GM06990 (cell line): ENCODE data around the gene GINS2.
A peak's percentile ranks its signal among the peaks of the same experiment; 100 is the strongest.

Source experiments
- DNase-seq: peaks from one replicate; pipeline ENCODE4 v3.0.0-alpha.2; 2011; ENCODE audit not compliant: insufficient read length; ENCODE audit errors: extremely low read depth
- H3K27me3 ChIP-seq: replicated peaks from 2 replicates; pipeline ENCODE4 v1.6.0; 2011; ENCODE audit warnings: low read length; ENCODE audit not compliant: control insufficient read depth, insufficient read depth
- H3K36me3 ChIP-seq: 2 replicates; pipeline ENCODE4 v1.5.1; 2011; ENCODE audit warnings: low read length; ENCODE audit not compliant: control insufficient read depth, insufficient read depth
- H3K4me3 ChIP-seq: replicated peaks from 2 replicates; pipeline ENCODE4 v1.5.1; 2011; ENCODE audit warnings: low read depth, mild to moderate bottlenecking, control low read depth, low read length
- CTCF ChIP-seq: IDR thresholded peaks from 2 replicates; pipeline ENCODE4 v1.5.1; 2011; ENCODE audit warnings: low read length, control low read depth, mild to moderate bottlenecking, inconsistent platforms; ENCODE audit not compliant: insufficient read depth, poor library complexity, severe bottlenecking

Gene GINS2

GRCh38 chr16:85728879-85729278 lies 40.1 kb upstream of the GINS2 start:
- Histone ChIP-seq H3K27me3 (no peaks in the 10 kb centered on the region), H3K36me3 (no peaks in the 10 kb centered on the region; the same call in 1 of the 2 replicates), H3K4me3 (no peak overlapping the region)
- no peak for DNase-seq
- peak; percentile 36 for TF ChIP-seq CTCF

GRCh38 chr16:85724936-85725335 lies 36.2 kb upstream of the GINS2 start:
- DNase-seq: no peak
- no peaks in the 10 kb centered on the region; the same call in 1 of the 2 replicates for H3K36me3 ChIP-seq
- no peak overlapping the region for H3K4me3 ChIP-seq
- H3K27me3 ChIP-seq: no peaks in the 10 kb centered on the region
- TF ChIP-seq CTCF: no peak

GRCh38 chr16:85724126-85724879 lies 35.5 kb upstream of the GINS2 start:
- no peak for DNase-seq
- Histone ChIP-seq H3K27me3 (no peaks in the 10 kb centered on the region), H3K36me3 (no peaks in the 10 kb centered on the region; the same call in 1 of the 2 replicates), H3K4me3 (no peak overlapping the region)
- TF ChIP-seq CTCF: no peak

DNA sequence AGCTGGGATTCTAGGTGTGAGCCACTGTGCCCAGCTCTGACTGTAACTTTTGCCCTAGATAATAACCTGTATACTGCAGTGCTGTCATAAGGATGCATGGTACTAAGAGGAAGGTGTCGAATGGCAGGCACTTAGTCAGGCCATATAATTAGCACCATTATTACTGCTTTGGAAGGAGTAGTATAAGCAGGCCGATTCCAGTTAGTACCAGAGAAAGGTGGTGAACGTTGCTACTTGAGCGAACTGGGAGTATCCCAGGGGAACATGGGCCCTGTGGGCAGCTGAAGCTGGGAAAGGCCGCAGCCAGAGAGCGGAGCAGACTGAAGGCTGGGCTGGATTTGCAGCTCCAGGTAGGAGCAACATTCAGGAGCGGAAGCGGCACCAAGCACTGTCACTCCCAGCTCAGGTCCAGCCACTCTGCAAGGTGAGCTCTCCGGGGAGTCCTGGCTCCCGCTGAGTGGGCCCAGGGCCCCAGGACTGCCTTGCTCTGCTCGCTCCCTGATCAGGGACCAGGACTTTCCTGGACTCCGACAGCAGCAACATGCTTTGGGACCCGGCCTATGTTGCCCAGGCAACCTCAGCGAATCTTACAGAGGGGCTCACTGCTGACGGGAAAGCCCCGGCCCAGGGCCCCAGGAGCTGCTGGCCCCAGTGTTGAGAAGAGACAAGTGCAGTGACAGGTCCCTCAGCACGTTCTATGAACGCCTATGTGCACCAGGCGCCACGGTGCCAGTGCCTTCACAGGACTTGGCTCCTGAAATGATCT lies 33.6 kb upstream of the GINS2 start:
- no peak for TF ChIP-seq CTCF
- no peak overlapping the region for H3K4me3 ChIP-seq

GRCh38 chr16:85720302-85720637 lies 31.5 kb upstream of the GINS2 start:
- no peak for DNase-seq
- Histone ChIP-seq H3K27me3 (no peaks in the 10 kb centered on the region), H3K4me3 (no peak overlapping the region), H3K36me3 (no peaks in the 10 kb centered on the region; the same call in 1 of the 2 replicates)
- TF ChIP-seq CTCF: no peak

More for the DNA sequence above, 33.6 kb upstream of the GINS2 start:
- H3K27me3 ChIP-seq: no peaks in the 10 kb centered on the region
- no peaks in the 10 kb centered on the region; the same call in 1 of the 2 replicates for H3K36me3 ChIP-seq
- no peak for DNase-seq
